Measurements from ENCODE around the gene ARHGAP31. TPM values are rescaled to one million over a fixed set of nuclear protein-coding genes. Genes with fewer than 3 reads are reported as not detected.
A peak's percentile ranks its signal among the peaks of the same experiment; 100 is the strongest.
"Not testable (repeated sequence)": the region's sequence is repeated elsewhere in the genome, so short reads cannot be mapped to it uniquely, and the experiment has no call there.

Gene ARHGAP31
- total RNA-seq, 1 experiment from 2014 or later, result 1.2 TPM

DNA sequence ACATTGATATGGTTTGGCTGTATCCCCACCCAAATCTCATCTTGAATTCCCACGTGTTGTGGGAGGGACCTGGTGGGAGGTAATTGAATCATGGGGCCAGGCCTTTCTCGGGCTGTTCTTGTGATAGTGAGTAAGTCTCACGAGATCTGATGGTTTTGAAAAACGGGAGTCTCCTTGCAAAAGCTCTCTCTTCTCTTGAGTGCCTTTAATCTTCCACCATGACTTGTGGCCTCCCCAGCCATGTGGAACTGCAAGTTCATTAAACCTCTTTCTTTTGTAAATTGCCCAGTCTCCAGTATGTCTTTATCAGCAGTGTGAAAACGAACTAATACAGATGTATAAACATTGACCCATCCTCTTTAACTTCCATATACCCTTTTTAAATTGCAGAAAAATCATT, 26.6 kb downstream of the ARHGAP31 start:
- not testable (repeated sequence) for H3K9ac ChIP-seq (ENCODE audit: low read length); H3K4me3 ChIP-seq (ENCODE audit: low read length); H3K4me2 ChIP-seq (ENCODE audit: low read depth, low read length, poor library complexity, severe bottlenecking); H3K27me3 ChIP-seq (ENCODE audit: low read length); H4K20me1 ChIP-seq (ENCODE audit: insufficient read depth, low read depth, low read length); H3K27ac ChIP-seq (ENCODE audit: low read length); H3K79me2 ChIP-seq (ENCODE audit: low read length); H3K9me3 ChIP-seq (ENCODE audit: low read length); H3K9me2 ChIP-seq (replicated peaks; ENCODE audit: insufficient read depth, low read length); H3K36me3 ChIP-seq (ENCODE audit: insufficient read depth, low read length); H2AFZ ChIP-seq (ENCODE audit: low read length); DNase-seq
- H3K4me1 ChIP-seq (ENCODE audit: low read length), result peaks cover 13% of the 10 kb centered on the region

DNA sequence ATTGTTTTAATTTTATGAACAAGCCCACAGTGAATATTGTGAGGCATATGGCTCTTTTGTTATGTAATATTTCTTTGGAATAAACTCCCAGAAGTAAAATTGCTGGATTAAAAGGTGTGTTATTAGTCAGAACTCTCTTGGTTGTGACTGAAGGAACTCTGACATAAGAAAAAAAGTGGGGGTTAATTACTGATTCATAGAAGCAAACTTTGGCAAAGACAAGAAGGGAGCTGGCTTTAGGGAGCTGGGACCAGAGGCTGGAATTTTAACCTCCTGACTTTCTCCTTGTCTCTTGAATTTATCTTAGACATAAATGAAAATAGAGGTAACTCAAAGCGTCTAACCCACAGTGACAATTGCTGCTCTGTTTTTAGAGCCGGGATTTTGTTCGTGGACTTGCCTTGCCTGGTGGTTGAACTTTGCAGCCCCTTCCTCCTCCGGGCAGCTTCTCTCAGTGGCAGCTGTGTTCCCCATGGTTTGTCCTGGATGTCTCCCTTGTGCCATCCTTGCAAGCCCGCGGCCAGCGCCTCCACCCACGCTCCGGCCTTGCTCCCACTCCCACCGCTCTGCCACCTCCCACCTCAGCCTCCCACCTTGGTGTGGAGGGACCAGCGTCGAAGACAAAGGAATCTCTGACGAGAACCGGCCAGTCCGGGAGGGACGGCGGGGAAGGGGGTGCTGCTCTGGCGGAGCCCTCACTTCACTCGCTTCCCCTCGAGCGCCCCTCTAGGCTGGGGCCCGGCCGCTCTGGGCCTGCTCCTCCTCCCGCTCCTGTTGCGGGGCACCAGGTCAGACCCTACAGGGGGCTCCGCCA, 28.0 kb downstream of the ARHGAP31 start:
- no peaks in the 10 kb centered on the region for H3K27me3 ChIP-seq (ENCODE audit: low read length)
- no peaks in the 10 kb centered on the region for H3K79me2 ChIP-seq (ENCODE audit: low read length)
- peak overlapping the region; percentile 71 for H3K4me3 ChIP-seq (ENCODE audit: low read length)
- H3K27ac ChIP-seq (ENCODE audit: low read length), result no peak overlapping the region
- no peaks in the 10 kb centered on the region for H3K9me2 ChIP-seq (replicated peaks; ENCODE audit: insufficient read depth, low read length)
- peak overlapping the region; percentile 74 for H3K9ac ChIP-seq (ENCODE audit: low read length)
- H3K4me1 ChIP-seq (ENCODE audit: low read length), result peaks cover 13% of the 10 kb centered on the region
- H3K36me3 ChIP-seq (ENCODE audit: insufficient read depth, low read length), result no peaks in the 10 kb centered on the region
- no peaks in the 10 kb centered on the region for H4K20me1 ChIP-seq (ENCODE audit: insufficient read depth, low read depth, low read length)
- no peaks in the 10 kb centered on the region for H3K9me3 ChIP-seq (ENCODE audit: low read length)
- H3K4me2 ChIP-seq (ENCODE audit: low read depth, low read length, poor library complexity, severe bottlenecking), result peak overlapping the region; percentile 87
- DNase-seq, result peak; percentile 45
- peak overlapping the region; percentile 94 for H2AFZ ChIP-seq (ENCODE audit: low read length)

DNA sequence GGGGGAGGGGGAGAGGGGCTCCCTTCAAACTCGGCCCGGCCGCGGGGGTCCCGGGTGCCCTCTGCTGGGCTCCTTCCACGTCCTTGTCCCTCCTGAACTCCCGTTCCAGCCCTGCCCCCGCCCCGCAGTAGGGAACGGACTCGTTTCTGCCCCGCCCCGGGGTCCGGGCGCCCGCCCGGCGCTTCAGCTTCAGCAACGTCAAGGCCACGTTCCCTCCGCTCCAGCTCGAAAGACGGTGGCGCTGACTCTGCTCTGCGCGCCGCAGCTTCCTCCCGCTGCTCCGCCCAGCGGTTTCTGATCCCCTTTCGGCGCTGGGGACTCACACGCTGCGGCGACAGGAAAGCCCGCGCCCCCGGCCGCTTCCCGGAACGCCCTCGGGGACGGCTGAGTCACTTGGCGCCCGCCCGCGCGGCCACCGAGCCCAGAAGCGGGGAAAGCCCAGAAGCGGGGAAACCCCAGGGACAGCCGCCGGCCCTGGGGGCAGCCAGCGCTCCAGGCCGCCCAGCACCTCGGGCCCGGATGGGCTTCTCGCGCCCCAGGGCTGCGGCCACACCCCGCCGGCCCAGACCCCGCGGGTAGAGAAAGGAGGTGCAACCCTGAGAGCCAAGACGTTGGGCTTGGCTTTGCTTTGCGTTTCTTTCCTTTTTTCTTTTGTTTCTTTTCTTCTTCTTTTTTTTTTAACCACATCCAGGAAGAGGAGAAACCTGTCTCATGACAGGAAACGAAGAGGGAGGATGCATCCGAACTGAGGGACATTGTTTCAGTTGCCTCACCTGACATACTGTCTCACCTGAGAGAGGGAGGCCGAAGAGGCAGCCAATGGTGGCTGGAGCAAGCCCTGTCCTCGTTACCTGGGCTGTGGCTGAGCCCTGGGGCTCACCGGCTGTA, 28.9 kb downstream of the ARHGAP31 start:
- peak overlapping the region; percentile 94 for H2AFZ ChIP-seq (ENCODE audit: low read length)
- H4K20me1 ChIP-seq (ENCODE audit: insufficient read depth, low read depth, low read length), result no peaks in the 10 kb centered on the region

DNA sequence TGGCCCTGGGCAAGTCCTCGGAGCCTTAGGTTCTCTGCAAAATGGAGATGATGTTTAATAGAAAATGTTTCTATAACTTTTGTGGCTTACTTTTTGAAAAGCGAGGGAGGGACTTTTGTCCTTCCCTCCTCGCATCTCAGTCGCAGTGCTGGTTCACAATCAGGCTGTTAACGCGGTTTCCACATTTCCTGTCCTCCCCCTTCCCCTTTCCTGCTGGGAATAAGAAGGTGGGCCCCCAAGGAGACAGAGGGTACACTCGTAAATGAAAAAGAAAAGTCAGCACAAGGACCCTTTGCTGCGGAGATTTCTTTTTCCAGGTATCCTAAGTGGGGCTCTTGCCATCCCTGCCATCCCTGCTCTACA, 29.5 kb downstream of the ARHGAP31 start:
- no peak for DNase-seq
- H3K9me3 ChIP-seq (ENCODE audit: low read length), result no peaks in the 10 kb centered on the region
- H3K36me3 ChIP-seq (ENCODE audit: insufficient read depth, low read length), result no peaks in the 10 kb centered on the region
- no peaks in the 10 kb centered on the region for H3K27me3 ChIP-seq (ENCODE audit: low read length)
- H3K9me2 ChIP-seq (replicated peaks; ENCODE audit: insufficient read depth, low read length), result no peaks in the 10 kb centered on the region
- H2AFZ ChIP-seq (ENCODE audit: low read length), result peak overlapping the region; percentile 94; the same call in 1 of the 2 replicates
- peak overlapping the region; percentile 87 for H3K4me2 ChIP-seq (ENCODE audit: low read depth, low read length, poor library complexity, severe bottlenecking)
- H3K4me3 ChIP-seq (ENCODE audit: low read length), result peak overlapping the region; percentile 71
- H3K4me1 ChIP-seq (ENCODE audit: low read length), result peaks cover 13% of the 10 kb centered on the region
- no peaks in the 10 kb centered on the region for H3K79me2 ChIP-seq (ENCODE audit: low read length)
- H4K20me1 ChIP-seq (ENCODE audit: insufficient read depth, low read depth, low read length), result no peaks in the 10 kb centered on the region
- H3K27ac ChIP-seq (ENCODE audit: low read length), result no peak overlapping the region
- peak overlapping the region; percentile 74 for H3K9ac ChIP-seq (ENCODE audit: low read length)

More for the DNA sequence above, 28.9 kb downstream of the ARHGAP31 start:
- H3K36me3 ChIP-seq (ENCODE audit: insufficient read depth, low read length), result no peaks in the 10 kb centered on the region
- H3K9ac ChIP-seq (ENCODE audit: low read length), result peak overlapping the region; percentile 74
- H3K27me3 ChIP-seq (ENCODE audit: low read length), result no peaks in the 10 kb centered on the region
- H3K9me3 ChIP-seq (ENCODE audit: low read length), result no peaks in the 10 kb centered on the region
- peak; percentile 91 for DNase-seq
- H3K4me3 ChIP-seq (ENCODE audit: low read length), result peak overlapping the region; percentile 71
- no peaks in the 10 kb centered on the region for H3K79me2 ChIP-seq (ENCODE audit: low read length)
- no peaks in the 10 kb centered on the region for H3K9me2 ChIP-seq (replicated peaks; ENCODE audit: insufficient read depth, low read length)
- H3K4me2 ChIP-seq (ENCODE audit: low read depth, low read length, poor library complexity, severe bottlenecking), result peak overlapping the region; percentile 87
- H3K27ac ChIP-seq (ENCODE audit: low read length), result no peak overlapping the region
- H3K4me1 ChIP-seq (ENCODE audit: low read length), result peaks cover 13% of the 10 kb centered on the region

DNA sequence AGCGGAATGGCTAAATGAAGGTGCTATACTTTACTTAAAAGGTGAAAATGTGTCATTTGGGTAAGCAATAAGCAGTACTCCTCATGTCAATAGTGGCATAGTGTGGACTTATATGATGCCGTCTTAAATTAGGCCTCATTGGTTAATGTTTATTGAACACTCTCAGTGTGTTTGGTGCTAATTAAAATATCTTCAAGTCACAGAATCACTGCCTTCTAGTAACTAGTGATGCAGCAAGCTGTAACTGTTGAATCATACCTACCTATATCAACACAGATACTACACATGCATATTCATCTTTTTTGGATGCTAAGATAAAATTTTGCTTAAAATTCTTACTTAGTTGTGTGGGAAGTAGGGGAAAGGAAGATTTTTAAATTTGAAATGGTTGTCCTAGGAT, 30.7 kb downstream of the ARHGAP31 start:
- H3K9me2 ChIP-seq (replicated peaks; ENCODE audit: insufficient read depth, low read length), result no peaks in the 10 kb centered on the region
- H3K27me3 ChIP-seq (ENCODE audit: low read length), result no peaks in the 10 kb centered on the region
- no peak overlapping the region for H2AFZ ChIP-seq (ENCODE audit: low read length)
- H3K9me3 ChIP-seq (ENCODE audit: low read length), result no peaks in the 10 kb centered on the region
- peaks cover 13% of the 10 kb centered on the region for H3K4me1 ChIP-seq (ENCODE audit: low read length)
- H4K20me1 ChIP-seq (ENCODE audit: insufficient read depth, low read depth, low read length), result no peaks in the 10 kb centered on the region
- no peak for DNase-seq
- H3K27ac ChIP-seq (ENCODE audit: low read length), result no peak overlapping the region
- H3K36me3 ChIP-seq (ENCODE audit: insufficient read depth, low read length), result no peaks in the 10 kb centered on the region
- H3K9ac ChIP-seq (ENCODE audit: low read length), result no peak overlapping the region
- H3K79me2 ChIP-seq (ENCODE audit: low read length), result no peaks in the 10 kb centered on the region
- no peak overlapping the region for H3K4me2 ChIP-seq (ENCODE audit: low read depth, low read length, poor library complexity, severe bottlenecking)
- no peak overlapping the region for H3K4me3 ChIP-seq (ENCODE audit: low read length)

DNA sequence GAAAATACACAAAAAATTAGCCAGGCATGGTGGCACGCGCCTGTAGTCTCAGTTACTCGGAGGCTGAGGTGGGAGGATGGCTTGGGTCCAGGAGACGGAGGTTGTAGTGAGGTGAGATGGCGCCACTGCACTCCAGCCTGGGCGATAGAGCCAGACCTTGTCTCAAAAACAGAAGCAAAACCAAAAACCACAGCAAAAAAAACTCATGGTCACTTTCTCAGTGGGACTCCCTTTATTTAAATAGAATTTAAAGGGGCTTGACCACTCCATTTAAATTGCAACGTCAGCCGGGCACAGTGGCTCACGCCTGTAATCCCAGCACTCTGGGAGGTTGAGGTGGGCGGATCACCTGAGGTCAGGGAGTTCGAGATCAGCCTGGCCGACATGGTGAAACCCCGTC, 32.8 kb downstream of the ARHGAP31 start:
- Histone ChIP-seq H4K20me1 (ENCODE audit: insufficient read depth, low read depth, low read length) (no peaks in the 10 kb centered on the region), H3K4me2 (ENCODE audit: low read depth, low read length, poor library complexity, severe bottlenecking) (no peak overlapping the region), H2AFZ (ENCODE audit: low read length) (no peak overlapping the region), H3K9ac (ENCODE audit: low read length) (no peak overlapping the region), H3K27me3 (ENCODE audit: low read length) (no peaks in the 10 kb centered on the region), H3K9me2 (replicated peaks; ENCODE audit: insufficient read depth, low read length) (no peaks in the 10 kb centered on the region), H3K4me1 (ENCODE audit: low read length) (peaks cover 13% of the 10 kb centered on the region), H3K79me2 (ENCODE audit: low read length) (no peaks in the 10 kb centered on the region), H3K9me3 (ENCODE audit: low read length) (no peaks in the 10 kb centered on the region), H3K36me3 (ENCODE audit: insufficient read depth, low read length) (no peaks in the 10 kb centered on the region), H3K27ac (ENCODE audit: low read length) (no peak overlapping the region), H3K4me3 (ENCODE audit: low read length) (no peak overlapping the region)
- DNase-seq, result no peak

DNA sequence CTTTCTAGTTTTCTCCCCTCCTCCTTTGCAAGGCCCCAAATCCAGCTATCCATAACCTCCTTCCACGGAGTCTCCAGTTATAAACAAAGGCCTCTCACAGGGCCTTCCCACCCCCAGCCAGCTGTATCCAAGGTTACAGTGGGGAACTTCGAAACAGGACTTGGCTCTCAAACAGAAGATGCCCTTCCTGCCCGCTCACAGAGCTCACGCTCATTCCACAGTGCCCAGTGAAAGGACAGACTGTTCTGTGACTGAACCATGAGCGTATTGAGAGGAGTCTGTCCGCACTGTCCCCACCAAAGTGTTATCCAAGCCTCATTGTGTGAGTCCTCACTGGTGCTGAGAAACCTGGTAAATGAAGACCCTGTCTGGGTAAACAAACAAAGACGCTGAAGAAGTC, 35.4 kb downstream of the ARHGAP31 start:
- H3K9me2 ChIP-seq (replicated peaks; ENCODE audit: insufficient read depth, low read length), result no peaks in the 10 kb centered on the region
- H3K9ac ChIP-seq (ENCODE audit: low read length), result no peak overlapping the region
- no peak overlapping the region for H3K27ac ChIP-seq (ENCODE audit: low read length)
- H3K4me3 ChIP-seq (ENCODE audit: low read length), result no peak overlapping the region
- H3K4me1 ChIP-seq (ENCODE audit: low read length), result no peaks in the 10 kb centered on the region
- no peaks in the 10 kb centered on the region for H3K9me3 ChIP-seq (ENCODE audit: low read length)
- H3K27me3 ChIP-seq (ENCODE audit: low read length), result no peaks in the 10 kb centered on the region
- H3K36me3 ChIP-seq (ENCODE audit: insufficient read depth, low read length), result no peaks in the 10 kb centered on the region
- H4K20me1 ChIP-seq (ENCODE audit: insufficient read depth, low read depth, low read length), result no peaks in the 10 kb centered on the region
- no peak for DNase-seq
- no peaks in the 10 kb centered on the region for H3K79me2 ChIP-seq (ENCODE audit: low read length)
- H3K4me2 ChIP-seq (ENCODE audit: low read depth, low read length, poor library complexity, severe bottlenecking), result no peak overlapping the region
- H2AFZ ChIP-seq (ENCODE audit: low read length), result no peak overlapping the region

DNA sequence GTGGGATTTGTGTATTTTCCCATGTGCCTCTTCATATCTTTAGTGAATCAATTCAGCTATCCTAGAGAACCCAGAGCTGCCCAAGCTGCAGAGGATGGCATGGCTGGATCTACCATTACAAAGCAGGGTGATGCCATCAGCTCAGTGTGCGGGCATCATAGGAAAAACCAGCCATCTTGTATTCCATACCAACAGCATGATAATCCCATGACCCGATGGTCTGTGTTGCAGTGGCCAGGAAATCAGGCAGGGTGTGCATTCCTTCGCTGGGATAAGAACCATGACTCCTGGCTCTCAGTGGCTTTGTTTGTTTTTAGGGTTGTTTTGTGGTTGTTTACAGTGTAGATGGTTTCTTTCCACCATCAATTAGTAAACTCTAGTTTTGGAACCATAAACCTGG, 36.0 kb downstream of the ARHGAP31 start:
- Histone ChIP-seq H3K9ac (ENCODE audit: low read length) (no peak overlapping the region), H3K79me2 (ENCODE audit: low read length) (no peaks in the 10 kb centered on the region), H3K9me2 (replicated peaks; ENCODE audit: insufficient read depth, low read length) (no peaks in the 10 kb centered on the region), H3K4me1 (ENCODE audit: low read length) (no peaks in the 10 kb centered on the region), H3K36me3 (ENCODE audit: insufficient read depth, low read length) (no peaks in the 10 kb centered on the region), H3K4me2 (ENCODE audit: low read depth, low read length, poor library complexity, severe bottlenecking) (no peak overlapping the region), H3K9me3 (ENCODE audit: low read length) (no peaks in the 10 kb centered on the region), H3K27ac (ENCODE audit: low read length) (no peak overlapping the region), H3K4me3 (ENCODE audit: low read length) (no peak overlapping the region), H3K27me3 (ENCODE audit: low read length) (no peaks in the 10 kb centered on the region), H2AFZ (ENCODE audit: low read length) (no peak overlapping the region), H4K20me1 (ENCODE audit: insufficient read depth, low read depth, low read length) (no peaks in the 10 kb centered on the region)
- no peak for DNase-seq
